Measurements from ENCODE around the gene USP3.

GRCh38 chr15:63517202-63517601, 12.8 kb downstream of the USP3 start:
- TF ChIP-seq CTCF (IDR thresholded peaks at IDR 0.05; ENCODE audit: low read depth, low read length, missing input control) (no peak), SP1 (IDR thresholded peaks at IDR 0.05) (no peak), ZBTB33 (IDR thresholded peaks at IDR 0.05) (no peak), YY1 (IDR thresholded peaks at IDR 0.05) (no peak), TAF1 (conservative IDR thresholded peaks at IDR 0.05) (no peak), REST (IDR thresholded peaks at IDR 0.05) (no peak), RAD21 (IDR thresholded peaks at IDR 0.05) (no peak), ATF3 (IDR thresholded peaks at IDR 0.05) (no peak), FOXA2 (IDR thresholded peaks at IDR 0.05) (no peak)

All from liver (tissue), 3 donors.